GM18861 (cell line): ENCODE results near the gene SLC1A7.

Source experiments
- ATAC-seq: cut with Tn5 transposase; IDR thresholded peaks from one replicate; pipeline ENCODE4 v1.9.1; 2021; ENCODE audit not compliant: unreplicated experiment

Gene SLC1A7

GRCh38 chr1:53092659-53093450 is 49.6 kb downstream of the SLC1A7 start:
- ATAC-seq = no peak

- ATAC-seq = no peak
Observed at GRCh38 chr1:53091841-53092645, 50.4 kb downstream of the SLC1A7 start.

DNA sequence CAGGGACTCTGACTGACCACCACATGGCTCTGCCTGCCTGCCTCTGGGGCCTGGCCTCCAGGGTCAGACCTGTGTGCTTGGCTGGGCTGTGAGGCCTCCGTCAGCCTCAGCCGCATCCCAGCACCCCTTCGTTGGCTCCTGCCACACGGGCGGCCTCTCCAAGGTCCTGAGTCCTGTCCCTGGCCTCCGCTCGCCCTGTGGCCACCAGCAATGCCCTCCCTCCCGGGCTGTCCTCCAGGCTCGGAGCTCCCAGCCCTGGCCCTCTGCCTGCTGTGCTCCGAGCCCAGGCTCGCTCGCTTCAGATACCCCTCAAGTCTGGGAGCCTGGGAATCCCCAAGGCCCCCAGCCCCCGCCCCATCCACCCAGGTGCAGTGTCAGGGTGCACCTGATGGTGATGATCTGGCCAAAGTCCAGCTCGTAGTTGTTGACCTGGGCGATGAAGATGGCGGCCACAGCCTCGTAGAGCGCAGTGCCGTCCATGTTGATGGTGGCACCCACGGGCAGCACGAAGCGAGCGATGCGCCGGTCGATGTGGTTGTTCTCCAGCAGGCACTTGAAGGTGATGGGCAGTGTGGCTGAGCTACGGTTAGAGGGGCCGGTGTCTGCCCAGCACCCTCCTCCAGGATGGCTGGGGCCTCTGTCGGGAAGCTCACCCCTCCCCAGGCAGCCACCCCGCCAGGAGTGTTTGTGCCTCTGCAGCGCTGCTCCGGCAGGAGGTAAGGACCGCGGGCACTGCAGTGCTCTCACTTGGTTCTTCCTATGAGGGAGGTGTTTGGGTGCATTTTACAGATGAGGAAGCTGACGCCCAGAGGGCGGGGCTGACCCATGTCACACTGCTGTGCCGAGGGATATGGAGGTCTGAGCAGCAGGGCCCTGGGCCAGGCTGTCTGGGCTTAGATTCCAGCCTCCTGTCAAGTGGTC is 52.0 kb downstream of the SLC1A7 start:
- ATAC-seq = no peak

DNA sequence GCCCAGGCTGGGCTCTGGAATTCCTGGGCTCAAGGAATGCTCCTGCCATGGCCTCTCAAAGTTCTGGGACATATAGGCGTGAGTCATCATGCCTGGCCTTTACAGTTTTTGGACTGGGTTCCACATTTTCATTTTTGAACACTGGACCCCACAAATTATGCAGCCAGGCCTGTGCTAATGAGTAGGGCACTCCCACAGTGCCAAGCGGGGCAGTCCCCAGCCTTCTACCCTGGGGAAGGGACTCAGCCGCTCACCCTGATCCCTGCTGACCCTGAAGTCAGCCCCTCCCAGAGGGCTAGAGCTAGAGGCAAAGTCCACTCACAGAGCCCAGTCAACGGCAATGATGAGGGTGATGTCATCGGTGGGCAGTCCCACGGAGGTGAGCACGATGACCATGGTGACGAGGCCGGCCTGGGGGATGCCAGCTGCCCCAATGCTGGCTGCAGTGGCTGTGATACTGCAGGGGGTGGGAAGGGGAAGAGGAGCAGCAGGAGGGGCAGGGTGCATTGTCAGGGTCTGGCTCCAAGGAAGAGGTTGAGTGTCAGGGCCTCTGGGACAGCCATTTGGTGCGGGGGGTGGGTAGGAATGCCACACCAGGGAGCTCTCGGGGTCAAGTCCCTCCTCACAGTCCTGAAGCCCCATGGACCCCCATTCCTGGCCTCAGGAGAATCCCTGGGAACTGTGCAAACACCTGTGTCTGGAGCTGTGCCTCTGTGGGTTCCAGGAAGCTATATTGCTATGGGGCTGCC is 52.8 kb downstream of the SLC1A7 start:
- no peak for ATAC-seq

- no peak for ATAC-seq
Observed at GRCh38 chr1:53088616-53089300, 53.7 kb downstream of the SLC1A7 start.

DNA sequence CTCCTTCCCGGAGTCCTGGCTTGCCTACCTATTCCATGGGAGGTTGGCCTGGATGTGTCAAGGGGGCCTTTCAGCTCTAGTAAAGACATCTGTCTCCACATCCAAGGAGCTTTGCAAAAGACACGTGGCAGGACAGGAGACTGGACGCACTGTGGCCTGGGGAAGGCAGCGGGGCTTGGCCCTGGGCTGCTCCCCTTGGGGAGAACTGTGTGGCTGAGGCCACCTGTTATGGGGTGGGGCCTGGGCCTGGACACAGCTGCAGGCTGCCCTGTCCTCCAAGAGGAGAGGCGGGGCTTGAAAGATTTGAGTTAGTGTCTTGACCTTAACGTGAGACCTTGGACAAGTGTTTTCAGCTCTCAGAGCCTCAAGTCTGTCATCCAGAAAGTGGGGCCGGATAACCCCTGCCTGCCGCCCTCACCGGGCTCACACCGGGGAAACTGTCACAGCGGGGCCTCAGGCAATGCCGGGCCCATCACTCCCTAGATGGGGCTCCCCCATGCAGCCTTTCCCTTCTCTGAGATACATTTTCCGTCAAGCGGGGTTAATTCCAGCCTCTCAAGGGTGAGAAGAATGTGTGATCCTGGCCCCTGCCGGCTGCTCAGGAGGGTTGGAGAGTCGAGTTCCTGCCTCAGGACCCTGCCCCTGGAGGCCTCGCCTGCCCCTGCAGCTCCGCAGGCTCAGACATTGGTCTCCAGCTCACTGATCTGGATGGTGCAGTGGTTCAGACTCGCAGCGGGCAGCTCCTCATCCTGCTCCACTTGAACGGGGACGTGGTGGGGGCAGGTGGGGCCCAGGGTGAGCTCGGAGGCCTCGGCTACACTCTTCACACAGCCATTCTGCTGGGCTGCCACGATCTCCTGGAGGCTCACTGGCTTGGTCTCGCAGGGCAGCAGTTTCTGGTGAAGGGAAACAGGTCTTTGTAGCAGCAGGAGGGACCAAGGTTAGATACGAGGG is 54.8 kb downstream of the SLC1A7 start:
- ATAC-seq = no peak

GRCh38 chr1:53086491-53087070 is 55.9 kb downstream of the SLC1A7 start:
- no peak for ATAC-seq

GRCh38 chr1:53085405-53085804 is 57.0 kb downstream of the SLC1A7 start:
- ATAC-seq = no peak

GRCh38 chr1:53084589-53084971 is 57.9 kb downstream of the SLC1A7 start:
- ATAC-seq = no peak

DNA sequence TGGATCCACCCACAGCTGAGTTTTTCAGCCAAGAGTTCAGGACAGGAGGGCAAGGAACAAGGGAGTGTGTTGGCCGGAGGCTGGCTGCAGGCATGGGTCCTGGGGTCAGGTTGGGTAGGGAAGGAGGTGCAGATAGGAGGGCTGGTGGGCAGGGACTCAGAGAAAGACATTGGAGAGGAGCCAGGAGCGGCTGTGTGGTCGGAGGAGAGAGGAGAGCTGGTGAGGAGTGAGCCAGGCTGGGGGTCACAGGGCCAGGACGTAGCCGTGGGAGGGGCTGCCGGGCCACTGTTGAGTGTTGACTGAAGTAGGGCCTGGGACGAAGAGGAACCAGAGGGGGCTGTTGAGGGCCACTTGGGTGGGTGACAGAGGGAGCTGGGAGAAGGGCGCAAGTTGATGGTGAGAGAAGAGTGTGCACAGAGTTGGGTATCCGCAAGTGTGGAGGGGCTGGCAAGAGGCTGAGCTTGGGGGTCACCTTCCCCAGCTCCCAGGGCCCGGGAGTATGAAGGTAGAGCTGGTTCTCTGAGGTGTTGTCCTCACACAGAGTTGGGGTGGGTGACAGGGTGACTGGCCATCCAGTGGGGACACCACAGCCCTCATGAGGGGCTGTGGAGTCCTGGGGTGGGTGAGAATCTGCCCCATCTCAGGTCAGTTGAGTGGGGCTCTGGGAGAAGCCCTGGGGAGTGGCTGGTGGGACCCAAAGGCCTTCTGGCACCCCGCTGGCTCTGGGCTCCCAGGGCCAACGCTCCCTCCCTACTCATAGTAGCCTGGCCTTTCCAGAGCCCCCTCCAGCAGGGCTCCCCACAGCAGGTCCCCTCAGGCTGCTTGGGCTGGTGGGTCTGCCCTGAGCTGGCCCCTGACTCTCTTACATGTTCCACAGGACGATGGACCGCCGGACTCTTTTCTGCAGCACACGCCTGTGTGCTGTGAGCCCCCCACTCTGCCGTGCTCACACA is 58.5 kb downstream of the SLC1A7 start:
- no peak for ATAC-seq

GRCh38 chr1:53082826-53083455 is 59.5 kb downstream of the SLC1A7 start:
- no peak for ATAC-seq

DNA sequence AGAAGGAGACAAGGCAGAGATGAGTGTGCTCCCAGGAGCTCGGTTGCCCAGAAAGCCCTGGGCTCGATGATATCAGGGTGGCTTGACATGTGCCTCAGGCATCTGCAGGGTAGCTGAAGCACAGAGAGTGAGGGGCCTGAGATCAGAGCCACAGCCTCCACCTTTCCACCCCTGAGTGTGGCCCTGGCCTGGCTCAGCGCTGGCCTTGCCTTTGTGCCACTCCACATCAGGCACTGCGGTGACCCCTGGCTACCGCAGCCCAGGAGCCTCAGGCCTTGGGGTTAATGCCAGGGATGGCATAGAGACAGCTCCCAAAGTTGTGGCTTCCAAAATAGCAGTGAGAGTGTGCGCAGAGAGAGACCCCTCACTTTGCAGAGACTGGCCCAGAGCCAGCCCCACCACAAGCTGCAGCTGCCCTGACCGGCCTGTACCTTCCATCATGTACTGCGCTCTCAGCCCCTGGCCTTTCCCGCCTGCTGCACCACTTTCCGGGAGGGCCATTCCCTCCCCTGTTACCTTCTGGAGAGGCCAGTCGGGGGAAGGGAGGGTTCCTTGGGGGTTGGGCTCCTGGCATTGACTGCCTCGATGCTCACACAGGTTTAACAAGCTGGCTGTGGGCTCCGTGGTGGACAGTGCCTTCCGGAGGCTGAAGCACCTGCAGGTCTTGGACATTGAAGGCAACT is 60.9 kb downstream of the SLC1A7 start:
- no peak for ATAC-seq

DNA sequence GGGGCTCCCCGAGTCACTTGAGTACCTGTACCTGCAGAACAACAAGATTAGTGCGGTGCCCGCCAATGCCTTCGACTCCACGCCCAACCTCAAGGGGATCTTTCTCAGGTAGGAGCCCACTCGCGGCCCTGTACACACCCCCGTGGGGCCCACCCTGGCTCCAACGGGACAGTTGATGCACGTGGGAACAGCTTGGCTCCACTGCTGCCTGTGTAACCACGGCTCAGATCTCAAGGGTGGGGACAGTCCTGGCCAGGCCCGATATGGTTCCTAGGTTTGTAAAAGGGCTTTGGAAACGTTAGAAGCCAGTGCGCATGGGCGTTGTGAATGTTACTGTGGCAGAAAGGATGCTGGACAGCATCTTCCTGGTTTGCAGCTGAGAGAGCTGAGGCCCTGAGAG is 61.7 kb downstream of the SLC1A7 start:
- no peak for ATAC-seq

GRCh38 chr1:53080041-53080440 is 62.4 kb downstream of the SLC1A7 start:
- ATAC-seq = no peak

DNA sequence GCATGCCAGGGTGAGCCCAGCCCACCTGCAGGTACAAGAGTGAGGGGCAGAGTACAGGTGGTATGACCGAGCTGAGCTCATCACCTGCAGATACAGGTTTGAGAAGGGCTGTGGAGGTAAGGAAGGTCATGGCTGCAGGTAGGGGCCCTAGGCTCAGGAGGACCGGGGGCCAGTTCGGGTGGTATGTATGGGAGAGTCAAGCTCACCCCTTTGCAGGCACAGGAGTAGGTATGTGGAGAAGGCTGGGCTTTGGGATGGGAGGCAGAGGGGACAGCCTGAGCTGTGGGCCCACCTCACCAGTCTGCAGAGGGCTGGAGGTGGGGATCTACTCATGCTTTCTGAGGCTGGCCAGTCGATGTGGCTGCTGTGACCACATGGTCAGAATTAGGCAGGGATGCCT is 63.2 kb downstream of the SLC1A7 start:
- no peak for ATAC-seq

- ATAC-seq = no peak
Observed at GRCh38 chr1:53078333-53079101, 63.9 kb downstream of the SLC1A7 start.
